HG02973 (cell line): ENCODE results near the gene ANO1.

Experiments used
- ATAC-seq: cut with Tn5 transposase; IDR thresholded peaks from one replicate; pipeline ENCODE4 v1.9.1; 2021; ENCODE audit warnings: moderate library complexity; ENCODE audit not compliant: unreplicated experiment

Gene ANO1

GRCh38 chr11:70050243-70050642, 27.9 kb upstream of the ANO1 start:
- ATAC-seq: no peak

GRCh38 chr11:70054004-70054403, 24.1 kb upstream of the ANO1 start:
- ATAC-seq: no peak

GRCh38 chr11:70055444-70055843, 22.7 kb upstream of the ANO1 start:
- ATAC-seq: no peak

- ATAC-seq: no peak
Measured at GRCh38 chr11:70057080-70057479, 21.0 kb upstream of the ANO1 start.

- ATAC-seq: no peak
Measured at GRCh38 chr11:70059971-70060370, 18.1 kb upstream of the ANO1 start.

- ATAC-seq: no peak
Measured at GRCh38 chr11:70060611-70061293, 17.4 kb upstream of the ANO1 start.

DNA sequence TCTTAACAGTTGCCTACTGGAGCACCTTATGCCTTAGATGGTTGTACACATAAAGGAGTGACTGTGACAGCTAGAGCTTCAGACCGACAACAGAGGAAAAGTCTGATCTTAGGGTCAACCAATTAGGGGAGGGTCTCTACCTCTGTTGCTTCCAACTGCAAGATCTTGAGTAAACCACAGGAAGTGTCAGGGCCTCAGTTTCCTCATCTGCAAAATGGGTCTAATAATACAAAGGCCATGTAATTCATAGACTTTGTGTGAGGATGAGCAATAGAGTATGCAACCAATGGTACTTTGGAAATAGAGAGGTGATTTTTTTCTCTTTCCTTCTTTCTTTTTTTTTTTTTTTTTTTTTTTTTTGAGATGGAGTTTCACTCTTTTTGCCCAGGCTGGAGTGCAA, 16.4 kb upstream of the ANO1 start:
- ATAC-seq: no peak

- ATAC-seq: no peak
Measured at GRCh38 chr11:70063121-70063520, 15.0 kb upstream of the ANO1 start.

DNA sequence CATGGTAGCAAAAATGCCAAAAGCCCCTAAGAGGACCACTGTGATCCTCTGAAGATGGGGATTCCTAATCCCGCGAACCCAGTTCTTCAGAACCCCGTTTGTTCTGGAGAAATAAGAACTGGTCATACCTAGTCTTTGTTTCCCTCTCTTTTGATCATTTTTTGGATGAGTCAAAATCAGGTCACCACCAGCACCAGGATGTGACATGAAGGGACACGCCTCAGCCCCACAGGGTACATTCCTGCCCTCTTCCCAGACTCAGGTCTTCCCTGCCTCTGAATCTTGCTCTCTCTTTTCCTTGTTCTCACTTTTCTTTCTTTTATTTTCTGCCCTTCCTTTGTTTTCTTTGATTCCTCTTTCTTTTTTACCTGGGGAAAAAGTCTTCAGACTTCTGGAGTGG, 14.6 kb upstream of the ANO1 start:
- ATAC-seq: no peak

DNA sequence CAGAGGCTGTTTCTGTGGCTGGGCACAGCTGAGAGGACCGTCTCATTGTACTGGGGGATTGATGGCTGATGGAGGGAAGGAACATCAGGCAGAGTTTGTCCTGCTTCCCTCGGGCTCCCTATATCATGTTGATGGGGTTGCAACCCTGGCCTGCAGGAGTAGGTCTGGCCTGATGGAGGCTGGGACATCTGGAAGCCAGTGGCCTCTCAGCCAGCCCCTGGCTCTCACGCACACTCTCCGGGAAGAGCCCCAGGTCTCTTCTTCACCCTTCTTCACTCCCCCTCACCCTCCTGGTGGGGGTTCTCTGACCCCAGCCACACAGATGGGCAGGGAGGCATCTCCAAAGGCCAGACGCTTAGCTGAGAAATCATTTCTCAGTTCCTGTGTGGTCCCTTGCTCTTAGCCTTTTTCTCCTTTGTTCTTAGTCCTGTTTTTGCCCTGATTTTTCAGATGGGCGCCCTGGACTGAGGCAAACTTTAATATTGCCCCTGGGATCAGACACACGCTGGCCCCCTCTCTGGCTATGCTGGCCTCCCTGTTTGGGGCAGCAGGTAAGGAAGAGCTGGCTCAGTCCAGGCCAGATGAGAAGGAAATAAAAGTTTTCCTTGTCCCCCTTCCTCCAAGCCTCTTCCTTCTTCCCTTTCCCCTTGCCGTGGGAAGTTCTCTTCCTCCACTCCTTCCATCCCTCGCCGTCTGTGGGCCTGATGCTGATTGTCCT, 13.9 kb upstream of the ANO1 start:
- ATAC-seq: no peak

GRCh38 chr11:70064726-70065317, 13.3 kb upstream of the ANO1 start:
- ATAC-seq: no peak

DNA sequence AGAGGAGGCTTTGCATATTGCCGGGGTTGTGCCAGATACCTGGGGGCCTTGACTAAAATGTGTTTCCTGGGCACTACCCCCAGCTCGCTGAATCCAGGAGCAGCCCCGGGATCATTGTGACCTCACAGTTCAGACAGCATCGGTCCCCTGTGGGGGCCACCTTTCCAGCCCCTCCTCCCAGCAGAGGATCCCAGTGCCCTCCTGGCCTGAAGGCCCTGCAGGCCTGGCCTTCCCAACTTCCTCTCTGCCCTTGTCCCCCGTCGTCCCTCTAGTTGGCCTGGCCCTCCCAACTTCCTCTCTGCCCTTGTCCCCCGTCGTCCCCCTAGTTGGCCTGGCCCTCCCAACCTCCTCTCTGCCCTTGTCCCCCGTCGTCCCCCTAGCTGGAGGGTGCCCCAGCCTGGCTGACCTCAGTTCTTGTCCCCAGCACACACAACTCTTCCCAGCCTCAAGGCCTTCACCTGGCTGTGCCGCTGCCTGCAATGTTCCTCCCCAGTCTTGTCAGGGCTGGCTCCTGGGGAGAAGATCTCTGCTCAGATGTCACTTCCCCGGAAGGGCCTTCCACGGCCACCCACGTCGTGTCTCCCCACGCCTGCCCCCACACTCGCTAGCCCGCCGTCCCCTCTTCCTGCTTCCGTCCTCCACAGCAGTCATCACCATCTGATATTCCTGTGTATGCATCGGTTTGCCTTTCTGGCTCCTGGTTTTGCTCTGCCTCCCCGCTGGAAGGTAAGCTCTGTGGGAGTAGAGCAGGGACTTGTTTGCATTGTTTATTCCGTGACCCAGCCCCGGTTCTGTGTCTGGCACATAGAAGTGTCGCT, 12.6 kb upstream of the ANO1 start:
- no peak for ATAC-seq

GRCh38 chr11:70066136-70066520, 12.0 kb upstream of the ANO1 start:
- ATAC-seq: no peak

DNA sequence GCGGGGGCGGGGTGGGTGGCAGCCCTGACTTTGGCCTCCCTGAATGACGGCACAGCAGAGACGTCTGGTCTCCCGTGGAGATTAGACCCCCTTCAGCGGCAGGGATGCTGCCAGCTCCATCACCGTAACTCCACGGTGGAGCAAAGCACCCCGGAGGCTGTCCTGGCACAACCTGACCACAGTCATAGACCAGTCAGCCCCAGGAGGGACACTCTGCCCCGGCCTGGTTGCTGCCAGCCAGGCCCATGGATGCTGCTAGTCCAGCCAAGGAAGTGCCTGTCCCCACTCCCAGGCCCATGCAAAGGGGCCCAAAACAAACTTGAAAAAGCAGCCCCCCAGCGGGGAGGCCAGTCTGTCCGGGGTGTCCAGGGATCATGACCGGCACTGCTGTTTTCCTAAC, 11.5 kb upstream of the ANO1 start:
- no peak for ATAC-seq

GRCh38 chr11:70067036-70067435, 11.1 kb upstream of the ANO1 start:
- ATAC-seq: no peak

GRCh38 chr11:70067591-70068341, 10.4 kb upstream of the ANO1 start:
- no peak for ATAC-seq

- no peak for ATAC-seq
Measured at GRCh38 chr11:70068345-70068744, 9.8 kb upstream of the ANO1 start.

DNA sequence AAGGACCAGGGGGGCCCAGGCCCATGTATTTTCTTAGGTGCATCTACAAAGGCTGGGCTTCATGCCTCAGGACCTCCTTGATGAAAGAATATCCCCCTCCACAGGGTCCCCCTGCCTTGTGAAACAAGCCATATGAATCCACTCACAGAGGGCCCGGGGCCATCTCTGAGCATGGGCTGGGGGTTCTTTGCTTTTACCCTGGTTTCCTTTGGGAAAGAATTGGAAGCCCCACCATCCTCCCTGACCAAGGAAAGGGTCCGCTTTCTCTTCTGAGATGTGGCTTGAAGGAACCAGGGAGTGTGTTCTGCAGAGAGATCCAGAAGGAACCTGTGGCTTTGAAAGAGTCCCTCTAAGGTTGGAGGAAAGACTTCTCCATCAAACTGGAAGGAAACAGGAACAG, 9.2 kb upstream of the ANO1 start:
- ATAC-seq: no peak

DNA sequence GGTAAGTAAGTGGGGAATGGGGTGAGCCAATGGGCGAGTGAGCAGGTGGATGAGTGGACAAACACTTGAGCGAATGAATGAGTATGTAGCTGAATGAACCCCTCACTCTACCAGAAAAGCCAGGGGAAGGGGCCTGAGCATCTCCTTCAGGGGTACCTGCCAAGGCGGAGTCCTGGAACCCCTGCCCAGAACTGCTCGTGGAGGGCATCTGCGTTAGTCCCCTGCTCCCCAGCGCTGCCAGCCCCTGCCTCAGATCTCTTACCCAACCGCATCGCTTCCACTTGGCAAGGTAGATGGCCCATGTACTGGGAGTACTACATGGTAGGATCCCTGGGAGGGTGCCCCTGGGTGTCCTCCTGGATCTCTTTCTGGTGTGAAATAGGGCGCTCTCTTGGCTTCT, 7.4 kb upstream of the ANO1 start:
- no peak for ATAC-seq

DNA sequence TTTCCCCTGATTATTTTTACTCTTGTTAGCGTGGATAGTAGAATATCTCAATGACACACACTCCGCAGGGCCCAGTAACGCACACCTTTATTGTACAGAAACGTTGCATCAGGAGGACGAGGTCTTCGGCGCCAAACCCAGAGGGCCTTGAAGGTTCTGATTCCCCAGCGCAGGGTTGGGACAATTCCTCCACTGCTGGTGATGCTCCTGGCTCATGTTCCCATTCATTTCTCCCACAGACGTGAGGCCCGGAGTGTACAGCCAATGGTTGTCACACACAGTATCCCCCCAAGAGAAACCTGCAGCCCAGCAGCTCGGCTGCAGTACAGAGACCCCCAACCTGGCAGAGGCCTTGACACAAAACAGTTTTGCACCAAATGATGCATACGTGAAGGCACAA, 6.1 kb upstream of the ANO1 start:
- ATAC-seq: no peak

DNA sequence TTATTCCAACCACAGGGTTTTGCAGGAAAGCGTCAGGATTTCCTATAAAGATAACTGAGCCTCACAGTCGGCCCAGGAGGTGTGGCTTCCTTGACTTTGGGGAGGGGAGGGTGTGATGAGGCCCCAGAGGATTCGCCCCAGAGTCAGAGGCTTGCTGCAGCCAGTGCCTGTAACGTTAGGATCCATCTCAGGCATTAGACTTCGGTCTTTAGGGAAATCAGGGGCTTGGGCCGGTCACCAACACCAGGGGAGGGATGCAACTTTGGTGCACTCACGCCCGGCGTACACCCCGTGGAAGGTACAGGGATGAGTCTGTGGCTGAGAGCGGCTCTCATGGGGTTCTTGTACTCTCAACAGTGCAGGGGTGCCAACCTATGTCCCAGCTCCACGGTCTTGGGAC, 5.7 kb upstream of the ANO1 start:
- ATAC-seq: no peak
